Stimulated activated CD8-positive, alpha-beta memory T cell treated with anti-CD3 and anti-CD28 coated beads, Interleukin-7, amount 100 ng/mL, for 4 hours (primary cell): Measurements from ENCODE around the gene METRNL.
"Not testable (repeated sequence)": the region's sequence is repeated elsewhere in the genome, so short reads cannot be mapped to it uniquely, and the experiment has no call there.

Experiments
- DNase-seq, 2 donors: peaks; one replicate each; pipeline ENCODE4 v3.0.0-alpha.2; 2020; ENCODE audit warnings: low read depth in 2 of 2

The METRNL gene

GRCh38 chr17:83052241-83052564 is 27.2 kb upstream of the METRNL start:
- no peak for DNase-seq

GRCh38 chr17:83053021-83053681 is 26.3 kb upstream of the METRNL start:
- DNase-seq = no peak

- peak; percentile 27 to 43 for DNase-seq
Measured at GRCh38 chr17:83053739-83054451, 25.5 kb upstream of the METRNL start.

GRCh38 chr17:83054518-83055125 is 24.8 kb upstream of the METRNL start:
- DNase-seq = no peak

- not testable (repeated sequence) for DNase-seq
Measured at GRCh38 chr17:83055176-83055575, 24.2 kb upstream of the METRNL start.

GRCh38 chr17:83055911-83056582 is 23.4 kb upstream of the METRNL start:
- DNase-seq = no peak

- DNase-seq = no peak
Measured at GRCh38 chr17:83056583-83057396, 22.6 kb upstream of the METRNL start.

- no peak for DNase-seq
Measured at GRCh38 chr17:83057397-83057761, 22.0 kb upstream of the METRNL start.

- DNase-seq = no peak
Measured at GRCh38 chr17:83057793-83058265, 21.6 kb upstream of the METRNL start.

- DNase-seq = no peak
Measured at GRCh38 chr17:83058266-83058798, 21.1 kb upstream of the METRNL start.

GRCh38 chr17:83061586-83061985 is 17.8 kb upstream of the METRNL start:
- DNase-seq = no peak

GRCh38 chr17:83062011-83062817 is 17.2 kb upstream of the METRNL start:
- no peak for DNase-seq

GRCh38 chr17:83062818-83063671 is 16.4 kb upstream of the METRNL start:
- no peak for DNase-seq

GRCh38 chr17:83064021-83064731 is 15.2 kb upstream of the METRNL start:
- DNase-seq = no peak

- no peak for DNase-seq
Measured at GRCh38 chr17:83064732-83065659, 14.4 kb upstream of the METRNL start.

- no peak for DNase-seq
Measured at GRCh38 chr17:83065660-83066542, 13.5 kb upstream of the METRNL start.

GRCh38 chr17:83066543-83066890 is 12.9 kb upstream of the METRNL start:
- not testable (repeated sequence) for DNase-seq
